CD4-positive, alpha-beta T cell treated with Interferon alpha-2 for 1 hour (primary cell): ENCODE measurements around the gene CAP2.
"Not testable (repeated sequence)": the region's sequence is repeated elsewhere in the genome, so short reads cannot be mapped to it uniquely, and the experiment has no call there.

Experiments used
- DNase-seq, 2 donors: peaks; one replicate each; pipeline ENCODE4 v3.0.0-alpha.2; 2020 to 2022

Gene CAP2

GRCh38 chr6:17505767-17506280 lies 112.4 kb downstream of the CAP2 start:
- DNase-seq = no peak

GRCh38 chr6:17506531-17506930 lies 113.1 kb downstream of the CAP2 start:
- DNase-seq = no peak

- no peak for DNase-seq
These were observed 113.6 kb downstream of the CAP2 start for GRCh38 chr6:17506962-17507361.

GRCh38 chr6:17511084-17511483 lies 117.7 kb downstream of the CAP2 start:
- DNase-seq = no peak

GRCh38 chr6:17511580-17511979 lies 118.2 kb downstream of the CAP2 start:
- DNase-seq = no peak

- no peak for DNase-seq
These were observed 125.7 kb downstream of the CAP2 start for GRCh38 chr6:17519120-17519519.

GRCh38 chr6:17525637-17526036 lies 132.2 kb downstream of the CAP2 start:
- no peak for DNase-seq

- DNase-seq = no peak
These were observed 133.7 kb downstream of the CAP2 start for GRCh38 chr6:17527076-17527475.

- no peak for DNase-seq
These were observed 137.0 kb downstream of the CAP2 start for GRCh38 chr6:17530321-17530835.

GRCh38 chr6:17536586-17536985 lies 143.2 kb downstream of the CAP2 start:
- no peak for DNase-seq

GRCh38 chr6:17542243-17542642 lies 148.8 kb downstream of the CAP2 start:
- no peak for DNase-seq

- not testable (repeated sequence) for DNase-seq
These were observed 152.3 kb downstream of the CAP2 start for GRCh38 chr6:17545681-17546080.

GRCh38 chr6:17551383-17551958 lies 158.1 kb downstream of the CAP2 start:
- no peak for DNase-seq

GRCh38 chr6:17552861-17553260 lies 159.5 kb downstream of the CAP2 start:
- DNase-seq = no peak

- DNase-seq = no peak
These were observed 162.6 kb downstream of the CAP2 start for GRCh38 chr6:17556014-17556413.

- no peak for DNase-seq
These were observed 169.2 kb downstream of the CAP2 start for GRCh38 chr6:17562636-17563035.

- no peak for DNase-seq
These were observed 172.0 kb downstream of the CAP2 start for GRCh38 chr6:17565399-17565798.

- DNase-seq = no peak
These were observed 181.6 kb downstream of the CAP2 start for GRCh38 chr6:17574866-17575560.

- no peak for DNase-seq
These were observed 183.7 kb downstream of the CAP2 start for GRCh38 chr6:17577059-17577458.

- no peak for DNase-seq
These were observed 187.2 kb downstream of the CAP2 start for GRCh38 chr6:17580518-17581048.

GRCh38 chr6:17581282-17581681 lies 187.9 kb downstream of the CAP2 start:
- DNase-seq = not testable (repeated sequence)

GRCh38 chr6:17583811-17584210 lies 190.4 kb downstream of the CAP2 start:
- DNase-seq = no peak

GRCh38 chr6:17584241-17584803 lies 190.9 kb downstream of the CAP2 start:
- DNase-seq = peak in 1 of 2 donors; percentile 55
